Thyroid gland (tissue), 4 donors: Measurements from ENCODE around the gene GNG12. TPM values are rescaled to one million over a fixed set of nuclear protein-coding genes. Genes with fewer than 3 reads are reported as not detected.

ENCODE experiments used
- DNase-seq, 2 donors: peaks; one replicate each; pipeline ENCODE4 v3.0.0-alpha.2; 2019
- H3K27ac ChIP-seq, 3 donors: fragments of 200-600 bp; sonication (generic); 1 replicate in 2 of 3; 2 replicates in 1 of 3; pipeline ENCODE4 v1.5.1; 2016 to 2019; ENCODE audit warnings: mild to moderate bottlenecking in 1 of 3, moderate library complexity in 1 of 3
- H3K27me3 ChIP-seq: fragments of 200-600 bp; sonication (generic); one replicate; pipeline ENCODE4 v1.5.1; 2019
- H3K36me3 ChIP-seq, 2 donors: fragments of 200-600 bp; sonication (generic); one replicate each; pipeline ENCODE4 v1.5.1; 2016 to 2019
- H3K4me1 ChIP-seq, 2 donors: fragments of 200-600 bp; sonication (generic); one replicate each; pipeline ENCODE4 v1.5.1; 2017 to 2019
- H3K4me3 ChIP-seq, 3 donors: fragments of 200-600 bp; sonication (generic); replicated peaks in 1 of 3; 1 replicate in 2 of 3; 2 replicates in 1 of 3; pipeline ENCODE4 v1.5.1; 2016; ENCODE audit warnings: mild to moderate bottlenecking in 1 of 3
- H3K9me3 ChIP-seq: fragments of 200-600 bp; sonication (generic); one replicate; pipeline ENCODE4 v1.5.1; 2017
- POLR2A ChIP-seq, 2 donors: fragments of 450-650 bp; IDR thresholded peaks; one replicate each; pipeline ENCODE4 v1.6.1; 2017; ENCODE audit warnings: antibody characterized with exemption in 2 of 2, mild to moderate bottlenecking in 2 of 2, moderate library complexity in 1 of 2
- WGBS, 2 donors: methylation state at CpG; one replicate each; pipeline ENCODE4 v1.1.5; 2017; 5-methylcytosine and 5-hydroxymethylcytosine counted together
- intact Hi-C: fragments of 100-400 bp; cut with DNase I; formaldehyde crosslinking; loops from one replicate; pipeline ENCODE4 v1.15.1; 2023
- small RNA-seq: library from RNA; depleted of rRNA; stranded (forward); fragments of <200 nt; gene quantifications from one replicate; pipeline ENCODE3, GENCODE V24; 2016
- total RNA-seq, 4 donors: library from RNA; depleted of rRNA; stranded (reverse); fragments of >200 nt; gene quantifications; one replicate each; pipeline ENCODE4 v1.2.3, GENCODE V29; 2016
- TF ChIP-seq, protein P1 (sequence below), 6 experiments: fragments of 200-600 bp in 3 of 6; fragments of 450-650 bp in 3 of 6; sonication (generic) in 3 of 6; IDR thresholded peaks; one replicate each; pipeline ENCODE4 v1.5.1; 2016 to 2019; ENCODE audit warnings: antibody characterized with exemption in 6 of 6, mild to moderate bottlenecking in 2 of 6, inconsistent platforms in 1 of 6, moderate library complexity in 1 of 6

GNG12 gene
- total RNA-seq, 4 donors from 2014 or later, result 100 to 155 (median 127) TPM

- intact Hi-C loops, result no loop called here
Observed at GRCh38 chr1:67655581-67655980, 177.7 kb downstream of the GNG12 start.

GRCh38 chr1:67653304-67653703 lies 180.0 kb downstream of the GNG12 start:
- no peaks in the 10 kb centered on the region for H3K9me3 ChIP-seq
- no peak for DNase-seq
- no peak overlapping the region for H3K27ac ChIP-seq
- no peak overlapping the region for H3K4me3 ChIP-seq
- no peak for TF ChIP-seq POLR2A (IDR thresholded peaks at IDR 0.05)
- TF ChIP-seq, protein P1, sequence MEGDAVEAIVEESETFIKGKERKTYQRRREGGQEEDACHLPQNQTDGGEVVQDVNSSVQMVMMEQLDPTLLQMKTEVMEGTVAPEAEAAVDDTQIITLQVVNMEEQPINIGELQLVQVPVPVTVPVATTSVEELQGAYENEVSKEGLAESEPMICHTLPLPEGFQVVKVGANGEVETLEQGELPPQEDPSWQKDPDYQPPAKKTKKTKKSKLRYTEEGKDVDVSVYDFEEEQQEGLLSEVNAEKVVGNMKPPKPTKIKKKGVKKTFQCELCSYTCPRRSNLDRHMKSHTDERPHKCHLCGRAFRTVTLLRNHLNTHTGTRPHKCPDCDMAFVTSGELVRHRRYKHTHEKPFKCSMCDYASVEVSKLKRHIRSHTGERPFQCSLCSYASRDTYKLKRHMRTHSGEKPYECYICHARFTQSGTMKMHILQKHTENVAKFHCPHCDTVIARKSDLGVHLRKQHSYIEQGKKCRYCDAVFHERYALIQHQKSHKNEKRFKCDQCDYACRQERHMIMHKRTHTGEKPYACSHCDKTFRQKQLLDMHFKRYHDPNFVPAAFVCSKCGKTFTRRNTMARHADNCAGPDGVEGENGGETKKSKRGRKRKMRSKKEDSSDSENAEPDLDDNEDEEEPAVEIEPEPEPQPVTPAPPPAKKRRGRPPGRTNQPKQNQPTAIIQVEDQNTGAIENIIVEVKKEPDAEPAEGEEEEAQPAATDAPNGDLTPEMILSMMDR (IDR thresholded peaks at IDR 0.05), result no peak
- H3K36me3 ChIP-seq, result no peaks in the 10 kb centered on the region
- no peaks in the 10 kb centered on the region for H3K4me1 ChIP-seq
- H3K27me3 ChIP-seq, result no peaks in the 10 kb centered on the region
- intact Hi-C loops, result no loop called here

More at GRCh38 chr1:67655581-67655980, 177.7 kb downstream of the GNG12 start:
- no peaks in the 10 kb centered on the region for H3K36me3 ChIP-seq
- no peak overlapping the region for H3K4me3 ChIP-seq
- H3K4me1 ChIP-seq, result no peaks in the 10 kb centered on the region
- H3K27me3 ChIP-seq, result no peaks in the 10 kb centered on the region
- H3K9me3 ChIP-seq, result no peaks in the 10 kb centered on the region
- WGBS, 2 donors, result 90 to 95% methylated on average over 2 of the region's 2 CpGs
- TF ChIP-seq POLR2A (IDR thresholded peaks at IDR 0.05), result no peak
- TF ChIP-seq, protein P1 (IDR thresholded peaks at IDR 0.05), result no peak
- DNase-seq, result no peak
- no peak overlapping the region for H3K27ac ChIP-seq

- Histone ChIP-seq H3K36me3 (no peaks in the 10 kb centered on the region), H3K27ac (no peak overlapping the region), H3K27me3 (no peaks in the 10 kb centered on the region), H3K9me3 (no peaks in the 10 kb centered on the region), H3K4me3 (no peak overlapping the region), H3K4me1 (no peaks in the 10 kb centered on the region)
- no peak for DNase-seq
- intact Hi-C loops, result no loop called here
- 83 to 88% methylated on average over 2 of the region's 2 CpGs for WGBS, 2 donors
- no peak for TF ChIP-seq POLR2A (IDR thresholded peaks at IDR 0.05)
- TF ChIP-seq, protein P1 (IDR thresholded peaks at IDR 0.05), result no peak
Observed at GRCh38 chr1:67652800-67653199, 180.5 kb downstream of the GNG12 start.

Small RNA genes within 50 kb of the gene (small RNA-seq; reads per million reads assigned to genes)
- gene RN7SL392P, result not detected
- not detected for gene RNU7-80P

Other genes starting within 250 kb of the GNG12 start
- gene GADD45A, start 148.3 kb downstream of the GNG12 start, total RNA-seq, result 10 to 100 TPM; 27.2 to 95.5 (median 62.9) TPM
- gene DIRAS3, start 217.2 kb upstream of the GNG12 start, total RNA-seq, result 1 to 10 TPM; 2.1 to 2.4 (median 2.3) TPM